ENCODE results near the gene BABAM1. TPM values are rescaled to one million over a fixed set of nuclear protein-coding genes. Genes with fewer than 3 reads are reported as not detected.

BABAM1 gene
- polyA plus RNA-seq, 3 donors: 76.9 to 106 (median 90.3) TPM

DNA sequence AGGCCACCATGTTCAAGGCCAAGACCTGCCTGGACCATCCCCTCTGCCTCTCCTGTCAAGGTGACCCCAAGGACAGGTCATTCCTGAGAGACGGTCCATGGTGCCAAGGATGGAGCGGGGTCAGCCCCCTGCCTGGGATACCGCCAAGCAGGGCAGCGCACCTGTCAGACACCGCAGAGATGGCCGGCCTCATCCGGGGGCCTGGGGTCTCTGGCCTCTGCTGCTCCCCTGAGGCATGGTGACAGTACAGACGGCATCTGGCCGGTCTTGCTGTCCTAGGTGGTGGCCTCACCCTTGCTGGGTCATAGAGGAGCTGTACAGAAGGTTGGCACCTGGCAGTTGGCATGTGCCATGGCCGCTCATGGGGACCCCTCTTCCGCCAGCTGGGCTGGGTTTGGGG lies 53.2 kb downstream of the BABAM1 start:
- no peak overlapping the region for H3K9ac ChIP-seq (ENCODE audit: insufficient read depth, low read length, poor library complexity, severe bottlenecking)
- TF ChIP-seq, protein P1, sequence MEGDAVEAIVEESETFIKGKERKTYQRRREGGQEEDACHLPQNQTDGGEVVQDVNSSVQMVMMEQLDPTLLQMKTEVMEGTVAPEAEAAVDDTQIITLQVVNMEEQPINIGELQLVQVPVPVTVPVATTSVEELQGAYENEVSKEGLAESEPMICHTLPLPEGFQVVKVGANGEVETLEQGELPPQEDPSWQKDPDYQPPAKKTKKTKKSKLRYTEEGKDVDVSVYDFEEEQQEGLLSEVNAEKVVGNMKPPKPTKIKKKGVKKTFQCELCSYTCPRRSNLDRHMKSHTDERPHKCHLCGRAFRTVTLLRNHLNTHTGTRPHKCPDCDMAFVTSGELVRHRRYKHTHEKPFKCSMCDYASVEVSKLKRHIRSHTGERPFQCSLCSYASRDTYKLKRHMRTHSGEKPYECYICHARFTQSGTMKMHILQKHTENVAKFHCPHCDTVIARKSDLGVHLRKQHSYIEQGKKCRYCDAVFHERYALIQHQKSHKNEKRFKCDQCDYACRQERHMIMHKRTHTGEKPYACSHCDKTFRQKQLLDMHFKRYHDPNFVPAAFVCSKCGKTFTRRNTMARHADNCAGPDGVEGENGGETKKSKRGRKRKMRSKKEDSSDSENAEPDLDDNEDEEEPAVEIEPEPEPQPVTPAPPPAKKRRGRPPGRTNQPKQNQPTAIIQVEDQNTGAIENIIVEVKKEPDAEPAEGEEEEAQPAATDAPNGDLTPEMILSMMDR (IDR thresholded peaks at IDR 0.05): no peak
- no peak overlapping the region for H3K27ac ChIP-seq (ENCODE audit: low read depth in 1 of 2, low read length in 2 of 2)
- Mint-ChIP-seq H3K36me3 (peaks cover 41 to 78% of the 10 kb centered on the region in 2 donors), H3K9me3 (peaks cover 0 to 2% (median 0%) of the 10 kb centered on the region in 7 donors), H3K27me3 (ENCODE audit: low read depth in 3 of 3) (peaks cover 4 to 18% (median 10%) of the 10 kb centered on the region in 3 donors), H3K4me1 (peaks cover 18% of the 10 kb centered on the region), H3K4me3 (no peak overlapping the region), H3K27ac (no peak overlapping the region)
- H3K9me3 ChIP-seq (replicated peaks in 1 of 2; ENCODE audit: control insufficient read depth in 1 of 2, insufficient read depth in 1 of 2, low read length in 2 of 2): no peaks in the 10 kb centered on the region
- H3K4me3 ChIP-seq (replicated peaks in 1 of 3; ENCODE audit: low read depth in 2 of 3, low read length in 3 of 3): no peak overlapping the region
- H3K4me2 ChIP-seq (replicated peaks; ENCODE audit: extremely low read depth, low read length, poor library complexity, severe bottlenecking): no peak overlapping the region
- WGBS (ENCODE audit: insufficient coverage): 83% methylated on average over 10 of the region's 11 CpGs
- H3K27me3 ChIP-seq (ENCODE audit: control insufficient read depth in 2 of 2, insufficient read depth in 2 of 2, low read length in 2 of 2): peaks cover 0 to 2% of the 10 kb centered on the region in 2 donors
- DNase-seq: no peak
- no peaks in the 10 kb centered on the region for H3K79me2 ChIP-seq (ENCODE audit: insufficient read depth, low read length)
- peaks cover 12 to 18% of the 10 kb centered on the region in 2 donors for H3K4me1 ChIP-seq (ENCODE audit: control insufficient read depth in 1 of 2, insufficient read depth in 2 of 2, low read length in 2 of 2)
- H3K36me3 ChIP-seq (replicated peaks in 1 of 2; ENCODE audit: control insufficient read depth in 1 of 2, insufficient read depth in 2 of 2, low read length in 2 of 2): peaks cover 48 to 50% of the 10 kb centered on the region in 2 donors
- H2AFZ ChIP-seq (ENCODE audit: insufficient read depth, low read depth, low read length, poor library complexity, severe bottlenecking): no peak overlapping the region
- peaks cover 28% of the 10 kb centered on the region for H4K20me1 ChIP-seq (ENCODE audit: insufficient read depth, low read length)
- intact Hi-C loops (cut with micrococcal nuclease): no loop called here

DNA sequence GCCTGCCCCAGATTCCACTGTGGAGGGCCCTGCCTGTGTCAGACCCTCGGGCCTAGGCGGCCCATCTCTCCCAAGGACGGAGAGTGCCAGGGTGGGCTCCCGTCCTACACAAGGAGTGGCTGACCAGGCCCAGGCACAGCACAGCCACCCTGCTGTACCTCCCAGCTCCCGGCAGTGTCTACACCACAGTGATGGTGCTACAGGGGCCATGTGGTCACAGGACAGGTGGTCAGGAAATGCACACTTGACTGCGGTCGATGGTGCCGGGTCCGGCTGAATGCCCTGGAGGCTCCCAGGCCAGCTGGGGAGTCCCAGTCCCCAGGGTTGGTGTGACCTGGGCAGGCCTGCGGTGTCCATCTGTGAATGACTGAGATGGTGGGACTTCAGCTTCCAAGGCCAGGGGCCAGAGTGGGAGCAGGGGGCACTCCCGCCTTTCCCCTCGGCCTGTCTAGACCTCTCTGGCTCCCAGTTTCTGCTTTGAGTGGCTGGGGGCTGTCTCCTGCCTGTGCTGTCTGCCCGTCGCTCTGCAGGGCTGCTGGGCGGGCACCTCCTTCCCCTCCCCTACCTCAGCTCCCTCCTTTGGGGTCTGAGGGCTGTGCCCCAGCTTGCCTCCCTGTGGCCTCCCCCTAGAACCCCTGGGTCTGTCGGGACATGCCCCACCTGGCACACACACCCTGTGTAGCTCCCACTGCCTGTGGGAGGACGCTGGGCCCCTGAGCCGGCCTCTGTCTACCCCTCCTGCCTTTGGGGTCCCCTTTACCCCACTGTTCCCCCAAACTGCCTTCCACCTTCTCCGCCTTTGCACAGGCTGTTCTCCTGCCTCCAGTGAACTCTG lies 54.6 kb downstream of the BABAM1 start:
- TF ChIP-seq, protein P1 (IDR thresholded peaks at IDR 0.05): no peak
- Mint-ChIP-seq H3K9me3 (peaks cover 0 to 2% (median 0%) of the 10 kb centered on the region in 7 donors), H3K27ac (peak overlapping the region in 1 of 7 donors; percentile 68), H3K4me1 (peaks cover 14% of the 10 kb centered on the region), H3K36me3 (peaks cover 30 to 72% of the 10 kb centered on the region in 2 donors), H3K4me3 (no peak overlapping the region), H3K27me3 (ENCODE audit: low read depth in 3 of 3) (peaks cover 3 to 20% (median 10%) of the 10 kb centered on the region in 3 donors)
- peak in 1 of 3 donors; percentile 2 for DNase-seq
- no peak overlapping the region for H3K4me2 ChIP-seq (replicated peaks; ENCODE audit: extremely low read depth, low read length, poor library complexity, severe bottlenecking)
- H3K79me2 ChIP-seq (ENCODE audit: insufficient read depth, low read length): no peaks in the 10 kb centered on the region
- H2AFZ ChIP-seq (ENCODE audit: insufficient read depth, low read depth, low read length, poor library complexity, severe bottlenecking): no peak overlapping the region
- no peak overlapping the region for H3K27ac ChIP-seq (ENCODE audit: low read depth in 1 of 2, low read length in 2 of 2)
- peaks cover 12 to 17% of the 10 kb centered on the region in 2 donors for H3K4me1 ChIP-seq (ENCODE audit: control insufficient read depth in 1 of 2, insufficient read depth in 2 of 2, low read length in 2 of 2)
- H3K27me3 ChIP-seq (ENCODE audit: control insufficient read depth in 2 of 2, insufficient read depth in 2 of 2, low read length in 2 of 2): peaks cover 0 to 2% of the 10 kb centered on the region in 2 donors
- H4K20me1 ChIP-seq (ENCODE audit: insufficient read depth, low read length): peaks cover 28% of the 10 kb centered on the region
- peaks cover 39 to 51% of the 10 kb centered on the region in 2 donors for H3K36me3 ChIP-seq (replicated peaks in 1 of 2; ENCODE audit: control insufficient read depth in 1 of 2, insufficient read depth in 2 of 2, low read length in 2 of 2)
- 92% methylated on average over 19 of the region's 19 CpGs for WGBS (ENCODE audit: insufficient coverage)
- intact Hi-C loops (cut with micrococcal nuclease): no loop called here
- H3K4me3 ChIP-seq (replicated peaks in 1 of 3; ENCODE audit: low read depth in 2 of 3, low read length in 3 of 3): no peak overlapping the region
- H3K9me3 ChIP-seq (replicated peaks in 1 of 2; ENCODE audit: control insufficient read depth in 1 of 2, insufficient read depth in 1 of 2, low read length in 2 of 2): no peaks in the 10 kb centered on the region
- no peak overlapping the region for H3K9ac ChIP-seq (ENCODE audit: insufficient read depth, low read length, poor library complexity, severe bottlenecking)
